GM18858 (cell line): Measurements from ENCODE around the gene BHLHE40.

Source experiments
- ATAC-seq: cut with Tn5 transposase; IDR thresholded peaks from one replicate; pipeline ENCODE4 v1.9.1; 2021; ENCODE audit not compliant: unreplicated experiment

BHLHE40 gene

DNA sequence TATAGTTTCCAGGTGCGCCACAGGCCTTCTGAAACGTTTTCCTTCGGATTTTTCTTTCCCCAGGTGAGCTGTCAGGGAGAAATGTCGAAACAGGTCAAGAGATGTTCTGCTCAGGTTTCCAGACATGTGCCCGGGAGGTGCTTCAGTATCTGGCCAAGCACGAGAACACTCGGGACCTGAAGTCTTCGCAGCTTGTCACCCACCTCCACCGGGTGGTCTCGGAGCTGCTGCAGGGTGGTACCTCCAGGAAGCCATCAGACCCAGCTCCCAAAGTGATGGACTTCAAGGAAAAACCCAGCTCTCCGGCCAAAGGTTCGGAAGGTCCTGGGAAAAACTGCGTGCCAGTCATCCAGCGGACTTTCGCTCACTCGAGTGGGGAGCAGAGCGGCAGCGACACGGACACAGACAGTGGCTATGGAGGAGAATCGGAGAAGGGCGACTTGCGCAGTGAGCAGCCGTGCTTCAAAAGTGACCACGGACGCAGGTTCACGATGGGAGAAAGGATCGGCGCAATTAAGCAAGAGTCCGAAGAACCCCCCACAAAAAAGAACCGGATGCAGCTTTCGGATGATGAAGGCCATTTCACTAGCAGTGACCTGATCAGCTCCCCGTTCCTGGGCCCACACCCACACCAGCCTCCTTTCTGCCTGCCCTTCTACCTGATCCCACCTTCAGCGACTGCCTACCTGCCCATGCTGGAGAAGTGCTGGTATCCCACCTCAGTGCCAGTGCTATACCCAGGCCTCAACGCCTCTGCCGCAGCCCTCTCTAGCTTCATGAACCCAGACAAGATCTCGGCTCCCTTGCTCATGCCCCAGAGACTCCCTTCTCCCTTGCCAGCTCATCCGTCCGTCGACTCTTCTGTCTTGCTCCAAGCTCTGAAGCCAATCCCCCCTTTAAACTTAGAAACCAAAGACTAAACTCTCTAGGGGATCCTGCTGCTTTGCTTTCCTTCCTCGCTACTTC lies 3.8 kb downstream of the BHLHE40 start:
- ATAC-seq, result no peak

GRCh38 chr3:4983739-4984510 lies 4.7 kb downstream of the BHLHE40 start:
- ATAC-seq, result peak; percentile 58

DNA sequence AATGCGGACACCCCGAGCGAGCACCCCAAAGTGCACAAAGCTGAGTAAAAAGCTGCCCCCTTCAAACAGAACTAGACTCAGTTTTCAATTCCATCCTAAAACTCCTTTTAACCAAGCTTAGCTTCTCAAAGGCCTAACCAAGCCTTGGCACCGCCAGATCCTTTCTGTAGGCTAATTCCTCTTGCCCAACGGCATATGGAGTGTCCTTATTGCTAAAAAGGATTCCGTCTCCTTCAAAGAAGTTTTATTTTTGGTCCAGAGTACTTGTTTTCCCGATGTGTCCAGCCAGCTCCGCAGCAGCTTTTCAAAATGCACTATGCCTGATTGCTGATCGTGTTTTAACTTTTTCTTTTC lies 5.3 kb downstream of the BHLHE40 start:
- no peak for ATAC-seq

GRCh38 chr3:4985330-4986174 lies 6.3 kb downstream of the BHLHE40 start:
- ATAC-seq, result no peak

DNA sequence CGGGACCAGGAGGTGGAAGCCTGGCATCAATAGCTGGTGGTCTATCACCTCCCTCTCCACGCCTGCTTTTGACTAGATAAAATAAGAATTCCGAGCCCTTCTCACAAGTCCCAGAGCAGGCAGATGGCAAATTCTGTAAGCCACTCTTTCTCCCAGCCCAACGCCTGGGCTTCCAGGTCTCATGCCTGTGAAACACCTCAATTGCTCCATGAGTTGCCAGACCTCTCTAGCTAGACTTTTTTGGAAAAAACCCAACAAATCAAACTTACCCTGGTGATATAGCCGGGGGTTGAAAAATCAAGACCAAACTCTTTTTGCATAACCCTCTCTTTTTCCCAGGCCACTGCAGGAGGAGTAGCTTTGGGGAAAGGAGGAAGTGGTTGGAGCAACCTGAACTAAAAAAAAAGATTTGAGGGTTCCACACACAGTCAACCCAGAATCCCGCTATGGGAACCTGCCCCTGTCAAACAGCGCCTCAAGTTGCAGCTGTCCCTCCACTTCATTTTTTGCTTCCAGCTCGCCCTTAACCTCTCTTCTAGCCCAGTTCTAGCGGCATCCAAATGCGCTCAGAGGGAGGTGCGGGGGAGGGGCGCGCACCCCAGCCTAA lies 7.0 kb downstream of the BHLHE40 start:
- peak; percentile 5 for ATAC-seq

GRCh38 chr3:4986782-4987537 lies 7.7 kb downstream of the BHLHE40 start:
- peak; percentile 33 for ATAC-seq

- no peak for ATAC-seq
These were observed 8.5 kb downstream of the BHLHE40 start for GRCh38 chr3:4987538-4988296.

- no peak for ATAC-seq
These were observed 10.0 kb downstream of the BHLHE40 start for GRCh38 chr3:4988983-4989834.

- no peak for ATAC-seq
These were observed 10.8 kb downstream of the BHLHE40 start for GRCh38 chr3:4990069-4990468.

DNA sequence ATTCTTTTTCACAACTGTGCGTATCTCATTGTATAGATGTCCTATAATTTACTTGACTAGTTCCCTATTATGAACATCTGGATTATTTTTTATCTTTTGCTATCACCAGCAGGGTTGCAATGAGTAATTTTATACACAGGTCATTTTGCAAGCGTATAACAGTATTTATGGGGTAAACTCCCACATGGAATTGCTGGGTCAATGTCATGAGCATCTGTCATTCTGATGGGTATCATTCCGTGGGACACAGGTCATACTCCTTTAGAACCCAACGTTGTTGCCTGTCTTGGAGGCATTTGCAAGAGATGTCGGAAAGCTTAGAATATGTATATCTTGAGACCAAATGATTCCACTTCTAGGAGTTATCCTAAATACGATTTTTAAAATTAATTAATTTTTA lies 12.9 kb downstream of the BHLHE40 start:
- ATAC-seq, result no peak

GRCh38 chr3:4993276-4994143 lies 14.3 kb downstream of the BHLHE40 start:
- ATAC-seq, result no peak

DNA sequence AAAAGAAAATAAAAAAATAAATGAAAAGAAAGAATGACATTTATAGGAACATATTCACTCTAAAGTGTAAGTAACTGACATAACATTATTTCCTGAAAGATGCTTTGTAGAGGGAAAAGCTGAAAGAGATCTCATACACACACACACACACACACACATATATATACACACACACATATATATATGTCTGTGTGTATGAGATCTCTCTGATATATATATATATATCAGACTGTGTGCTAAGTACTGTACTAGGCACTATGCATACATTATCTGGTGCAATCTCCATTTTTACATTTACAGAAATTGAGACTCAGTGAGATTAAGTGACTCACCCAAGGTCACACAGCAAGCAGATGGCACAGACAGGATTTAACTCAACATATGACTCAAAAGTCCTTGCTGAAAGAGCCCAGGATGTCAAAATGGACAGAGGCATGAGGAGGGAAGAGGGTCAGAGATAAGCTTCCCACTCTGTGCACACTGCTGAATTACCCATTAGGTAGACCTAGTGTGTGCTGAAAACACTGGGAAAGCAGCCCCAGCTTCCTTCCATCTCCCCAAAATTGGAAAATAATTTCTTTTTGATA lies 15.0 kb downstream of the BHLHE40 start:
- ATAC-seq, result peak; percentile 34

GRCh38 chr3:4994823-4995499 lies 15.7 kb downstream of the BHLHE40 start:
- peak; percentile 43 for ATAC-seq

GRCh38 chr3:4995500-4996053 lies 16.3 kb downstream of the BHLHE40 start:
- no peak for ATAC-seq

DNA sequence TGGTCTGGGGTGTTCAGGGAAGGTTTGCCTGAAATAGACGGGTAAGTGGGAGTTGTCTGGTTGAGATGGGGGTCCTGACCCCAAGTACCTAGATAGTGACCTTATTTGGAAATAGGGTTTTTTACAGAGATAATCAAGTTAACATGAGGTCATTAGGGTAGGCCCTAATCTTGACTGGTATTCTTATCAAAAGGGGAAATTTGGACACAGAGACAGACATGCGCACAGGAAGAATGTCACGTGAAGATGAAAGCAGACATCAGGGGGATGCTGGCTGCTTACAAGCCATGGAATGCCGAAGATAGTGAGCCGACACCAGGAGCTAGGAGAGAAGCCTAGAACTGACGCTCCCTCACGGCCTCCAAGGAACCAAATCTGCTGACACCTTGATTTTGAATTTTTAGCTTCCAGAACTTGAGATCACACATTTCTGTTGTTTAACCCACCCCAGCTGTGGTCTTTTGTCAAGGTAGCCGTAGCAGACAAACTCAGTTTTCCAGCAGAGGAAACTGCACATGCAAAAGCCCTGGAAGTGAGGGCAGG lies 17.1 kb downstream of the BHLHE40 start:
- no peak for ATAC-seq

DNA sequence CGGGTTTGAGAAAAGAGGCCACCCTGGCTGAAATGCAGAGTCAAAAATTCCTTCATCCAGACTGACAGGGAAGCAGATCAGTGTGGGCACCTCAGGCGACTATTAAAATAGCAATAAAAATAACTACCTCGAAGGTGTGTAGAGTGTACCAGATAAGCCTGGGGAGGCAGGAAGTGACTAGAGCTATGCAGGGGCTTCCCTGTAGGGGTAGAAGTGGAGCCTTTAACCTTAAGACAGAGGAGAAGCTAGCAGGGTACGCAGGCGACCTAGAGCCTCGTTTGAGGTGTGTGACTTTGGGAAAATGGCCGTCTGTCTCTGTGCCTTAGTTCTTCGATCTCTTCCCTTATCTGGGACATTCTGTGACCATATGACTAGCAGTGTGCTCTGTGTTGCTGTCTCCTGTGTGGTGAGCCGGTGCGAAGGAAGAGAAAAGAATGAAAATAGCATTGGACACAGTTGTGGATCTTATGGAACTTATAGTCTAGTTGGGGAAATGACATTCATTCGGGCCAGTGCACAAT lies 17.6 kb downstream of the BHLHE40 start:
- no peak for ATAC-seq
